PC-9 (cell line): ENCODE measurements around the gene CAPZA1.

Experiments
- EZH2 ChIP-seq: fragments of 200-600 bp; sonication (generic); IDR thresholded peaks from 2 replicates; pipeline ENCODE4 v1.8.0; 2017; ENCODE audit warnings: antibody characterized with exemption, low read depth
- TF ChIP-seq, protein P1 (sequence below): fragments of 200-600 bp; sonication (generic); conservative IDR thresholded peaks from 2 replicates; pipeline ENCODE4 v1.6.1; 2017; ENCODE audit warnings: mixed run types, antibody characterized with exemption, mild to moderate bottlenecking, moderate library complexity

DNA sequence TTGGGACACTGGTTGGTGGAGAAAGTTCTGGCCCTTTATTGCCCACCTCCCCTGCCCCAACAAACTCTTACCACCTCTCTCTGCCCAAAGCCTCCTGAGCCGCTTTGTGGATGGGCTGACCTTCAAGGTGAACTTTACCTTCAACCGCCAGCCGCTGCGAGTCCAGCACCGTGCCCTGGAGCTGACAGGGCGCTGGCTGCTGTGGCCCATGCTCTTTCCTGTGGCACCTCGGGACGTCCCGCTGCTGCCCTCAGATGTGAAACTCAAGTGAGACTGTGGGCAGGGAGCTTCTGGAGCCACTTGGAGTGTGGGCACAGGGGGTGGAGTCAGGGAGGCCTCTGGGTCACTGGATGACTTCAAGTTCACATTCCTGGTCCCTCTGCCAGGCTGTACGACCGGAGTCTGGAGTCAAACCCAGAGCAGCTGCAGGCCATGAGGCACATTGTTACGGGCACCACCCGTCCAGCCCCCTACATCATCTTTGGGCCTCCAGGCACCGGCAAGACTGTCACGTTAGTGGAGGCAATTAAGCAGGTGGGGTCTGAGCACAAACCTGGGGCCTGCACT lies 74.8 kb downstream of the CAPZA1 start:
- TF ChIP-seq, protein P1, sequence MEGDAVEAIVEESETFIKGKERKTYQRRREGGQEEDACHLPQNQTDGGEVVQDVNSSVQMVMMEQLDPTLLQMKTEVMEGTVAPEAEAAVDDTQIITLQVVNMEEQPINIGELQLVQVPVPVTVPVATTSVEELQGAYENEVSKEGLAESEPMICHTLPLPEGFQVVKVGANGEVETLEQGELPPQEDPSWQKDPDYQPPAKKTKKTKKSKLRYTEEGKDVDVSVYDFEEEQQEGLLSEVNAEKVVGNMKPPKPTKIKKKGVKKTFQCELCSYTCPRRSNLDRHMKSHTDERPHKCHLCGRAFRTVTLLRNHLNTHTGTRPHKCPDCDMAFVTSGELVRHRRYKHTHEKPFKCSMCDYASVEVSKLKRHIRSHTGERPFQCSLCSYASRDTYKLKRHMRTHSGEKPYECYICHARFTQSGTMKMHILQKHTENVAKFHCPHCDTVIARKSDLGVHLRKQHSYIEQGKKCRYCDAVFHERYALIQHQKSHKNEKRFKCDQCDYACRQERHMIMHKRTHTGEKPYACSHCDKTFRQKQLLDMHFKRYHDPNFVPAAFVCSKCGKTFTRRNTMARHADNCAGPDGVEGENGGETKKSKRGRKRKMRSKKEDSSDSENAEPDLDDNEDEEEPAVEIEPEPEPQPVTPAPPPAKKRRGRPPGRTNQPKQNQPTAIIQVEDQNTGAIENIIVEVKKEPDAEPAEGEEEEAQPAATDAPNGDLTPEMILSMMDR, result no peak
- no peak for TF ChIP-seq EZH2
